ENCODE results near the gene DOCK1.

DNA sequence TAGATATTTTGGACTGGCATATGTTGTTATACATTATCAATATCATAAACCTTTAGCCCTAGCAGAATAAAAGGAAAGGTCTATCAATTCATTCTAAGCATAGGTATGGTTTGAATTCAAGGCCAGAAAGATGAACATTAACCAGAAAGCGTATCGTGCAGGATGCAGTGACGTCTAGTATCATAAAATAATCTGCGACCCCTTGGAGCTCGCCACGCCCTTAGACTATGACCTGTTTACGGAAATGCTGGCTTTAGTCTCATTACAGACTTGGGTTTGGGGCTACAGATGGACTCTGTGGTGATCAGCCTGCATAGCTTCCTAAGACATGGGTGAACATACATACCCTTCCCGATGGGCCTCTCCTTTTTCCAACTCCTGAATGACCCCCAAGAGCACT is 269.6 kb downstream of the DOCK1 start:
- TF ChIP-seq CTCF (conservative IDR thresholded peaks at IDR 0.05 in 1 of 2, IDR thresholded peaks at IDR 0.05 in 1 of 2; ENCODE audit: low read depth in 1 of 2, low read length in 2 of 2) = no peak
- TF ChIP-seq EZH2 (IDR thresholded peaks at IDR 0.05; ENCODE audit: low read length, missing control alignments) = no peak

Data from fibroblast of lung (primary cell).